ENCODE measurements around the gene KIF3C.

KIF3C gene

DNA sequence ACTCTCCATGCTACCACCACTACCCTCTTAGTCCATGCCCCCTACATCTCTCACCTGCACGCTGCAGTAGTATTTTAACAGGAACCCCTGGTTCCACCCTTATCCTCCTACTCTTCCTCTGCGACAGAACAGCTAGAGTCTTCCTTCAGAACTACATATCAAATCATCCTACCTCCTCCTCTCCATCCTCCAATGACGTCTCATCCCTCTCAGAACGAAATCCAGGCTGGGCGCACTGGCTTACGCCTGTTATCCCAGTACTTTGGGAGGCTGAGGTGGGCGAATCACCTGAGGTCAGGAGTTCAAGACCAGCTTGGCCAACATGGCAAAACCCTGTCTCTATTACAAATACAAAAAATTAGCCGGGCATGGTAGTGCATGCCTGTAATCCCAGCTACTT is 10.3 kb upstream of the KIF3C start:
- H3K4me3 ChIP-seq (ENCODE audit: low read depth, low read length): no peak overlapping the region
- TF ChIP-seq, protein P1, sequence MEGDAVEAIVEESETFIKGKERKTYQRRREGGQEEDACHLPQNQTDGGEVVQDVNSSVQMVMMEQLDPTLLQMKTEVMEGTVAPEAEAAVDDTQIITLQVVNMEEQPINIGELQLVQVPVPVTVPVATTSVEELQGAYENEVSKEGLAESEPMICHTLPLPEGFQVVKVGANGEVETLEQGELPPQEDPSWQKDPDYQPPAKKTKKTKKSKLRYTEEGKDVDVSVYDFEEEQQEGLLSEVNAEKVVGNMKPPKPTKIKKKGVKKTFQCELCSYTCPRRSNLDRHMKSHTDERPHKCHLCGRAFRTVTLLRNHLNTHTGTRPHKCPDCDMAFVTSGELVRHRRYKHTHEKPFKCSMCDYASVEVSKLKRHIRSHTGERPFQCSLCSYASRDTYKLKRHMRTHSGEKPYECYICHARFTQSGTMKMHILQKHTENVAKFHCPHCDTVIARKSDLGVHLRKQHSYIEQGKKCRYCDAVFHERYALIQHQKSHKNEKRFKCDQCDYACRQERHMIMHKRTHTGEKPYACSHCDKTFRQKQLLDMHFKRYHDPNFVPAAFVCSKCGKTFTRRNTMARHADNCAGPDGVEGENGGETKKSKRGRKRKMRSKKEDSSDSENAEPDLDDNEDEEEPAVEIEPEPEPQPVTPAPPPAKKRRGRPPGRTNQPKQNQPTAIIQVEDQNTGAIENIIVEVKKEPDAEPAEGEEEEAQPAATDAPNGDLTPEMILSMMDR (IDR thresholded peaks at IDR 0.05; ENCODE audit: low read depth, low read length): no peak

DNA sequence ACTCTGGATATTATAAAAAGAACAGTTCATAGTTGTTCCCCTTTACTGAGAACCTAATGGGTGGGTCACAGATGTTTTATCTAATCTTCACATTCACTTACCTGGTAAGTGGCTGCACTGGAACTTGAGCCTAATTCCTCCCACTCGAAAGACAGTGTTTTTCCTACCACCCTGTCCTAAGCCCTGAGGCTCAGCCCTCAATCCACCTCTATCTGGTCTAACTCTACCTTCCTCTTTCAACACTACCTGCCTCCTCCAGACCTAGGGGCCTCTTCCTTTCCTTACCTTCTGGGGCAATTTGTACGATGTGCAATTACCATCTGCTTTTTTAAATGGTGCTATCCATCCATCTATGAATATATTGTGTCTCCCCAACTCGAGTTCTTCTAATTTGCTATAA is 9.7 kb upstream of the KIF3C start:
- H3K27me3 ChIP-seq: no peaks in the 10 kb centered on the region
- H3K4me3 ChIP-seq (ENCODE audit: low read depth, low read length): no peak overlapping the region
- TF ChIP-seq, protein P1 (IDR thresholded peaks at IDR 0.05; ENCODE audit: low read depth, low read length): no peak
- H3K4me1 ChIP-seq: peaks cover 5% of the 10 kb centered on the region; the same call in 1 of the 2 replicates
- no peaks in the 10 kb centered on the region for H3K36me3 ChIP-seq
- H3K9me3 ChIP-seq: no peaks in the 10 kb centered on the region
- DNase-seq: no peak

More for the DNA sequence above, 10.3 kb upstream of the KIF3C start:
- H3K9me3 ChIP-seq: no peaks in the 10 kb centered on the region
- peaks cover 5% of the 10 kb centered on the region; the same call in 1 of the 2 replicates for H3K4me1 ChIP-seq
- DNase-seq: no peak
- H3K36me3 ChIP-seq: no peaks in the 10 kb centered on the region
- H3K27me3 ChIP-seq: no peaks in the 10 kb centered on the region

DNA sequence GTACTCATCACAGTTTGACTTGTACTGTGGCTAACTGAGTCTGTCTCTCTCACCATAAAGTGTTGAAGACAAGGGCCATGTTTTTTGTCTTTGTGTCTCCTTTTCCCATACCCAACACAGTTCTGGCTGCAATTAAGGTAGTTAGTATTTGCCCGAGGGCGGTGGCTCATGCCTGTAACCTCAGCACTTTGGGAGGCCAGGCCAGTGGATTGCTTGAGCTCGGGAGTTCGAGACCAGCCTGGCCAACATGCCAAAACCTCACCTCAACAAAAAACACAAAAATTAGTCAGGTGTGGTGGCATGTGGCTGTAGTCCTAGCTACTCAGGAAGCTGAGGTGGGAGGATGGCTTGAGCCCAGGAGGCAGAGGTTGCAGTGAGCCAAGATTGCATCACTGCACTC is 6.9 kb upstream of the KIF3C start:
- no peaks in the 10 kb centered on the region for H3K36me3 ChIP-seq
- H3K27me3 ChIP-seq: no peaks in the 10 kb centered on the region
- TF ChIP-seq, protein P1 (IDR thresholded peaks at IDR 0.05; ENCODE audit: low read depth, low read length): no peak
- H3K4me1 ChIP-seq: peaks cover 5% of the 10 kb centered on the region; the same call in 1 of the 2 replicates
- no peak overlapping the region for H3K4me3 ChIP-seq (ENCODE audit: low read depth, low read length)
- DNase-seq: no peak
- no peaks in the 10 kb centered on the region for H3K9me3 ChIP-seq

DNA sequence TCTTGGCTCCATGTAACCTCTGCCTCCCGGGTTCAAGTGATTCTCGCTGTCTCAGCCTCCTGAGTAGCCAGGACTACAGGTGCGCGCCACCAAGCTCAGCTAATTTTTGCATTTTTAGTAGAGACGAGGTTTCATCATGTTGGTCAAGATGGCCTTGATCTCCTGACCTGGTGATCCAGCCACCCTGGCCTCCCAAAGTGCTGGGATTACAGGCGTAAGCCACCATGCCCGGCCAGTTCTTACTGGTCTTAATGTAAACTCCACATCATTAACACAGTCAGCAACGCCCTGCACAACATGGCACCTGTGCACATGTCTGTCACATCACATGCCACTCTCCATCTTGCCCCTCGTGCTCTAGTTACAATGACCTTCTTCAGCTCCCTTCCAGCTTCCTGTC is 5.8 kb upstream of the KIF3C start:
- Histone ChIP-seq H3K4me1 (peaks cover 5% of the 10 kb centered on the region; the same call in 1 of the 2 replicates), H3K27me3 (no peaks in the 10 kb centered on the region), H3K4me3 (ENCODE audit: low read depth, low read length) (no peak overlapping the region), H3K36me3 (no peaks in the 10 kb centered on the region), H3K9me3 (no peaks in the 10 kb centered on the region)
- no peak for DNase-seq
- TF ChIP-seq, protein P1 (IDR thresholded peaks at IDR 0.05; ENCODE audit: low read depth, low read length): no peak

DNA sequence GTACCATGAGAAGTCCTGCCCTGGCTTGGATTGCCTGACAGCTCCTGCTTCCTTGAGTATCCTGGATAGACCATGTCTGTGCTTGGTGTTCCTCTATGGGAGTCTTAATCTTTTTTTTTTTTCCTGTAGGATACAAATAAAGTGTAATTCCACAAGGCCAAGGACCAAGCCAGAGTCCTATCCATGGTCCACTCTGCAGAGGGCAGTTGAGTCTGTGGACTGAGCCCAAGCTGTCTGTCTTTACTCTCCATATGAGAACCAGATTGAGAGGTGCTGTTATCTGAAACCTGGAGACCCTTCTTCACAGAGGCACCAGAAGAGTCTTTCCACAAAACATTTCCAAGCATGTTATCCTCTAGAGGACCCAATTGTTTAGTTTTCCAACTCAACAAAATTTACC is 1.4 kb upstream of the KIF3C start:
- H3K27me3 ChIP-seq: no peaks in the 10 kb centered on the region
- H3K4me1 ChIP-seq: no peaks in the 10 kb centered on the region
- no peak overlapping the region for H3K4me3 ChIP-seq (ENCODE audit: low read depth, low read length)

DNA sequence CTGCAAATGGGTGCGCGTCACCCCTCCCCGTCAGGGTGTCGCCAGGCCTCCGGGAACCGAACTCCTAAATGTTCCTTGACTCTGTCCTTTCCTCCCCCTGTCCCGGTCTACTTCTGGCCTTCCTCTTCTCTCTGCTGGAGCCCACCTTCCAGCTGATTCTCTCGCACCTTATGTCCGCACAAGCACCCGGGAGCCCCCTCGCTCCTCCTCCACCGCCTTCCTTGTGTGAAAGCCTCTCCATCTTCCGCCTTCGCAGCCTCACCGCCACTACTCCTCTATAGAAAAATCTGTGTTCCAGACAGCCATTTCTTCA is 627 bp upstream of the KIF3C start:
- DNase-seq: no peak
- Histone ChIP-seq H3K4me3 (ENCODE audit: low read depth, low read length) (peak overlapping the region; percentile 85; the same call in 1 of the 2 replicates), H3K36me3 (no peaks in the 10 kb centered on the region), H3K27me3 (no peaks in the 10 kb centered on the region), H3K4me1 (no peaks in the 10 kb centered on the region), H3K9me3 (no peaks in the 10 kb centered on the region)
- TF ChIP-seq, protein P1 (IDR thresholded peaks at IDR 0.05; ENCODE audit: low read depth, low read length): no peak

More for the DNA sequence above, 1.4 kb upstream of the KIF3C start:
- Histone ChIP-seq H3K36me3 (no peaks in the 10 kb centered on the region), H3K9me3 (no peaks in the 10 kb centered on the region)
- TF ChIP-seq, protein P1 (IDR thresholded peaks at IDR 0.05; ENCODE audit: low read depth, low read length): no peak
- DNase-seq: no peak

All from BE2C (cell line).